NT2/D1 (cell line): ENCODE results near the gene C20orf202.

Source experiments
- SUZ12 ChIP-seq: IDR thresholded peaks from 2 replicates; pipeline ENCODE4 v1.6.1; 2011; ENCODE audit not compliant: insufficient read length, insufficient read depth; ENCODE audit errors: extremely low read depth
- YY1 ChIP-seq: IDR thresholded peaks from 2 replicates; pipeline ENCODE4 v1.6.1; 2011; ENCODE audit not compliant: insufficient read length, insufficient read depth
- ZNF274 ChIP-seq: IDR thresholded peaks from 2 replicates; pipeline ENCODE4 v1.6.1; 2011; ENCODE audit warnings: mild to moderate bottlenecking, low read depth, low read length

DNA sequence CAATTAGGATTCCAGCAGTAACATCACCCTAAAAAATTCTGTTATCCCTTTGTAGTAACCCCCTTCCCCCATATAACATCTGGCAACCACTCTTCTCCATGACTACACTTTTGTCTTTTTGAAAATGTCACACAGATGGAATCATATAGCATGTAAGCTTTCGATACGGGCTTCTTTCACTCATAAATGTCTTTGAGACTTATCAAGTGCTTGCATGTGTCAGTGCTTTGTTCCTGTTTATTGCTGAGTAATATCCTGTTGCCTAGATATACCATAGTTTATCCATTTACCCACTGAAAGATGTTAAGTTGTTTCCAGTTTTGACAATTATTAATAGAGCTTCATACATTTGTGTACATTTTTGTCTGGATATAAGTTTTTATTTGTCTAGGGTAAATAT, 52.4 kb downstream of the C20orf202 start:
- TF ChIP-seq YY1 = no peak
- no peak for TF ChIP-seq SUZ12
- no peak for TF ChIP-seq ZNF274
